Peyer's patch (tissue), 4 donors: ENCODE data around the gene ZXDB.

Experiments
- POLR2A ChIP-seq, 2 donors: fragments of 450-650 bp; IDR thresholded peaks; one replicate each; pipeline ENCODE4 v1.5.1; 2017; ENCODE audit warnings: antibody characterized with exemption in 2 of 2, mild to moderate bottlenecking in 2 of 2, moderate library complexity in 2 of 2
- TF ChIP-seq, protein P1 (sequence below), 6 experiments: fragments of 450-650 bp in 4 of 6; fragments of 200-600 bp in 2 of 6; sonication (generic) in 1 of 6; IDR thresholded peaks; one replicate each; pipeline ENCODE4 v1.5.1; 2017 to 2019; ENCODE audit warnings: antibody characterized with exemption in 6 of 6, mild to moderate bottlenecking in 3 of 6, moderate library complexity in 1 of 6

DNA sequence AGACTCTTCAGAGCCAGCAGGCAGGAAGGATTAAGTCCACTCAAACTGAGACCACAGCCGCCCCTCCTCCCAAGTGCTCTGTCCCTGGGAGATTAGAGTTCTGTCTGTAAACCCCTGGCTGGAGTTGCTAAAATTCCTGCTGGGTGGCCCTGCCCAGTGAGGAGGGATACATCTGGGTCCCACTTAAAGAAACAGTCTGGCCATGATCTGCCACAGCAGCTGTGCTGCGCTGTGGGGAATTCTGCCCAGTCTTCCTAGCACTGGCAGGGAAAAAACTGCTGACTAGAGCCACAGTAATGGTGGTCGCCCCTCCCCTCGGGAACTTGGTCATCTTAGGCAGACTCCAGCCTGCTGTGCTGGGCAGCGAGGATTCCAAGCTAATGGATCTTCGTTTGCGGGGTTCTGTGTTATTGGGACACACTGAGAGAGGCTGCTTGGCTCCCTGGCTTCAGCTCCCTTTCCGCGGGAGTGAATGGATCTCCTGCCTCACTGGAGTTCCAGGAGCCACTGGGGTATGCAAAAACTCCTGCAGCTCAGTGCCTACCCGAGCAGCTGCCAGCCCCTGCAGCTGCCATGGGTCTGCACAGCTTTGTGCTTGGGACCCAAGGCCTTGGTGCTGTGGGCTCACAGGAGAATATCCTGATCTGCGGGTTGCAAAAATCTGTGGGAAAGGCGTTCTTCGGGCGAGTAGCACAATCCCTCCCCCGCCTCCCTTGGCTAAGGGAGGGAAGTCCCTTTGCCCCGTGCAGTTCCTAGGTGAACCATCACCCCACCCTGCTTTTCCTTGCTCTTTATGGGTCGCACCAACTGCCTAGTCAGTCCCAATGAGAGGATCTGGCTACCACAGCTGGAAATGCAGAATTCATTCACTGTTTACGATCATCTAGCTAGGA, 15.7 kb downstream of the ZXDB start:
- TF ChIP-seq POLR2A (IDR thresholded peaks at IDR 0.05), result no peak
- TF ChIP-seq, protein P1, sequence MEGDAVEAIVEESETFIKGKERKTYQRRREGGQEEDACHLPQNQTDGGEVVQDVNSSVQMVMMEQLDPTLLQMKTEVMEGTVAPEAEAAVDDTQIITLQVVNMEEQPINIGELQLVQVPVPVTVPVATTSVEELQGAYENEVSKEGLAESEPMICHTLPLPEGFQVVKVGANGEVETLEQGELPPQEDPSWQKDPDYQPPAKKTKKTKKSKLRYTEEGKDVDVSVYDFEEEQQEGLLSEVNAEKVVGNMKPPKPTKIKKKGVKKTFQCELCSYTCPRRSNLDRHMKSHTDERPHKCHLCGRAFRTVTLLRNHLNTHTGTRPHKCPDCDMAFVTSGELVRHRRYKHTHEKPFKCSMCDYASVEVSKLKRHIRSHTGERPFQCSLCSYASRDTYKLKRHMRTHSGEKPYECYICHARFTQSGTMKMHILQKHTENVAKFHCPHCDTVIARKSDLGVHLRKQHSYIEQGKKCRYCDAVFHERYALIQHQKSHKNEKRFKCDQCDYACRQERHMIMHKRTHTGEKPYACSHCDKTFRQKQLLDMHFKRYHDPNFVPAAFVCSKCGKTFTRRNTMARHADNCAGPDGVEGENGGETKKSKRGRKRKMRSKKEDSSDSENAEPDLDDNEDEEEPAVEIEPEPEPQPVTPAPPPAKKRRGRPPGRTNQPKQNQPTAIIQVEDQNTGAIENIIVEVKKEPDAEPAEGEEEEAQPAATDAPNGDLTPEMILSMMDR (IDR thresholded peaks at IDR 0.05), result no peak
